HG03039 (cell line): ENCODE data around the gene TMEM121.
A peak's percentile ranks its signal among the peaks of the same experiment; 100 is the strongest.

Experiments used
- ATAC-seq: cut with Tn5 transposase; IDR thresholded peaks from one replicate; pipeline ENCODE4 v1.9.1; 2021; ENCODE audit warnings: mild to moderate bottlenecking, moderate library complexity; ENCODE audit not compliant: unreplicated experiment

Gene TMEM121

DNA sequence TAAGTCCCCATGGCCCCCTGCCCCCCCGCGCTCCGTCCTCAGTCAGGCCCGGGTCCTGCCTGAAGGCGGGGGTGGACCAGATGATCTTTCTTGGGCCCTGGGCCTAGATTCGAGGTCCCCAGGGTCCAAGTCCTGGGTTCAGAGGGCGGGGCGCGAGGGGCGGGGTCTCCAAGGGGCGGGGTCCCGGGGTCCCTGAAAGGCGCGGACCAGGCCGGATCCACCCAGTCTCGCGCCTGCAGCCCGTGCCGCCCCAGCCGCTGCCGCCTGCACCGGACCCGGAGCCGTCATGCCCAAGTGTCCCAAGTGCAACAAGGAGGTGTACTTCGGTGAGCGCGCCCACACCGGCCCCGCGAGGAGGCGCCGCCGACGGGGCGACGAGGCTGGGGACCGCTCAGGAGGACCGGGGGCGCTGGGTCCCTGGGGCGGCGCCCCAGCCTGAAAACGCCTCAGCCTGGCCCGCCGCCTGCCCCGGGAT, 39.4 kb upstream of the TMEM121 start:
- no peak for ATAC-seq

DNA sequence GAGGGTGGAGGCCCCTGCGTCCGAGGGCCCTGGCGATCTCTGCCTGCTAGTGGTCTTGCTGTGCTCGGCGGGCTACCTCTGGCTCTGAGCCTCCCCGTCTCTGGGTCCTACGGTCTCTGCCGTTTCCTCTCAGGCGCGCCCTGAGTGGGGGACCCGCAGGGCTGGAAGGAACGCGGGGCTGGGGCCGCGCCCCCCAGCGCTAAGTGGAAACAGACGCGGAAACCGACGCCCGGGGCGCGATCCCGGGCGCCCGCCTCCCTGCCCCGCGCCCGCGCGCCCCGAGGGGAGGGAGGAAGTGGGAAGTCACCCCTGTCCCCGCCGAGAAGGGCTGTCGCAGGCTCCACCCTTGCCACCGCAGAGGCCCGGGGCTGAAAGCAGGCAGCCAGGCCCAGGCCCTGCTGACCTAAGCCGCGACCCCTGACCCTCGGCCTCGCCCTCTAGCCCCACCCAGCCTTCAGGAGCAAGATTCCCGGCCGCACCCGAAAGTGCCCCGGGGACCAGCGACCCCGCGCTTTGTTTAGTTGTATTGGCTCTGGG, 38.9 kb upstream of the TMEM121 start:
- ATAC-seq, result no peak

DNA sequence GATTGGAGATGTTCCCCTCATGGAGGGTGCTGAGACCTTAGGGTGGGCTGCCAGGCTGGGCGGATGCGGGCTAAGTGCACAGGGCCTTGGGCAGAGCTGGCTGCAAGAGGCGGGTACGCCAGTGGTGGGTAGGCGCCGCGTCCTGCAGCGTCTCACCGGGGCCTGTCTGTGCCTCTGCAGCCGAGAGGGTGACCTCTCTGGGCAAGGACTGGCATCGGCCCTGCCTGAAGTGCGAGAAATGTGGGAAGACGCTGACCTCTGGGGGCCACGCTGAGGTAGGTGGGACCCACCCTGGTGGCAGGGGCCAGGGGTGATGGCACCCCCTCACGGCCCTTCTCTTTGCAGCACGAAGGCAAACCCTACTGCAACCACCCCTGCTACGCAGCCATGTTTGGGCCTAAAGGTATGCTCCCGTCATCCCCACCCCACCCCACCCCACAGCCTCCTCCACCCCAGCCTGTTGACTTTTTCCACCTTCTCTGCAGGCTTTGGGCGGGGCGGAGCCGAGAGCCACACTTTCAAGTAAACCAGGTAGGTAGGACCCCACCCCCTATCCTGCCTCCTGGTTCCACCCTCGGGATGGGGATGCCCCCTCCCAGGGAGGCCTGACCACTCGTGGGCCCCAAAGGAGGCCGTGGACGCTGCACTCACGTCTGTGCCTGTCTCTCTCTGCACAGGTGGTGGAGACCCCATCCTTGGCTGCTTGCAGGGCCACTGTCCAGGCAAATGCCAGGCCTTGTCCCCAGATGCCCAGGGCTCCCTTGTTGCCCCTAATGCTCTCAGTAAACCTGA, 38.2 kb upstream of the TMEM121 start:
- no peak for ATAC-seq

DNA sequence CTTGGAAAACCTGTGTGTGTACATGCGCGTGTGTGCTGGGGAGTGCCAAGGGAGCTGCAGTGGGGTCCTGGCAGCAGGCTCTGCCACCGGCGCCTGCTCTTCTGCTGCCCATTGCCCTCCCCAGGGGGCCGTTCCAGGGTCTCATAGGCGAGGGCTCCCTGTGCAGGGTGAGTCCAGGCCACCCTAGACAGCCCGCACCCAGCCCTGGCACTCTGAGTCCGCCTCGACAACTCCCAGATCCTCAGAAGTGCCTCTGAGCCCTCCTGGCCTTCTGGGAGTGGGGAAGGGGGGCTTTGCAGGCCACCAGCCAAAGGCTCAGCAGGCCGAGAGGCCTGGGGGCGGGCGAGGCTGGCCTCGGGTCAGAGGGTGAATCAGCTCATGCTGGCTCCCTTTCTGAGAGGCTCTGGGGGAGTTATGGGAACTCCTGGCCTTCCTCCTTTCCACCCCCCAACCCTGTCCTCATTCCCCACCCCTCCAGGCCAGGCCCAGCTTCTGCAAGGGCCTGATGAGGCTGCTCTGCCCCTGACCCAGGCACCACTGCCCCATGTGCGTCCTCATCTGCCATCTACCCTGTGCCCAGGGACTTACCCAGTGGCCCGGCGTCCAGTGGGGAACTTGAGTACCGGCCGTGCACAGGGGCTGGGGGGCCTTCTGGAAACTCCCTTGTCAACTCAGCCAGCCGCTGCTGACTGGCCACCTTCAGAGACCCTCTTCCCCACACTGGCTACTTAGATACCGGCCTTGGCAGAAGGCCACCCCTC, 37.4 kb upstream of the TMEM121 start:
- no peak for ATAC-seq

DNA sequence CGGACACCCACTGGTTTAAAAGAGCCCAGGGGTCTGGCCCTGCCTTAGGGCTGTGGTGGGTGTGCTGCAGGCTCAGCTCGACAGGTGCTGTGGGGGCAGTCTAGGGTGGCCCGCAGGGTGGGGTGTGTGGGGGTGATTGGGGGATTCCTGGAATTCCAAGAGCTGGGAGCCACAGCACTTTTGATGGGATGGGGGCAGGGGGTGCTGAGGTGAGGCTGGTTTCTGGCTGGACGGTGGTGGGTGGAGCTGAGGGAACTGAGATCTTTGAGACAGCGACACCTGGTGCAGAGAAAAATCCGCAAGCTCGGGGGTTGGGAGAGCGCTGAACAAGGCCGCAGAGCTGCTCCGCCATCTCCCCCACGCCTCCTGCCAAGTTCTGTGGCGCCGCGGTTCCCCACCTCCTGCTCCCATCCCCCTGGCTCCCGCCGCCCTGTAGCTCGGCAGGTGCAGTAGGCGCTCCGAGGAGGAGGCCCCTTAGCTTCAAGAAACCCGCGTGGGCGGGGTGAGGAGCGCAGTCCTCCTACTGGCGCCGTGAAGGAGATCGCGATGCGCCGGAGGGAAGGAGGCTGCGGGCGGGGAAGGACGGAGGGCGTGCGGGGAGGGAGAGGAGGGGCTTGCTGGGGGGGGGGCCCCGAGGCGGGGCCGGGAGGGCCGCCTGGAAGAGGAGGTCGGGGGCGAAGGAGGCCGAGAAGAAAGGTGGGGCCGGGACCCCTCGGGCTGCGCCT, 36.7 kb upstream of the TMEM121 start:
- ATAC-seq, result no peak

DNA sequence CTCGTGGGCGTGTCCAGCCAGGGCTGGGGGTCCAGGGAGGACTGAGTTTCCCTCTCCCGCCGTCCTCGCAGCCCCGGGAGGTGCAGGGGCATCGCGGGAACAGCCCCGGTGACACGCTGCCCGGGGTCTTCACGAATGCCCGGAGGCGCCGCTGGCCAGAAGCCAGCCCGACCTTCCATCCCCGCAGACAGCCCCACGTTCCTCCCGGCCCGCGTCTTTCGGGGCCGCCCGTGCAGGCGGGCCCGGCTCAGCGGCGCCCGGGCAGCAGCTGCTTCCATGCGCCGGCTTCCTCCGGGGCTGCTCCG, 36.2 kb upstream of the TMEM121 start:
- ATAC-seq, result peak; percentile 0

DNA sequence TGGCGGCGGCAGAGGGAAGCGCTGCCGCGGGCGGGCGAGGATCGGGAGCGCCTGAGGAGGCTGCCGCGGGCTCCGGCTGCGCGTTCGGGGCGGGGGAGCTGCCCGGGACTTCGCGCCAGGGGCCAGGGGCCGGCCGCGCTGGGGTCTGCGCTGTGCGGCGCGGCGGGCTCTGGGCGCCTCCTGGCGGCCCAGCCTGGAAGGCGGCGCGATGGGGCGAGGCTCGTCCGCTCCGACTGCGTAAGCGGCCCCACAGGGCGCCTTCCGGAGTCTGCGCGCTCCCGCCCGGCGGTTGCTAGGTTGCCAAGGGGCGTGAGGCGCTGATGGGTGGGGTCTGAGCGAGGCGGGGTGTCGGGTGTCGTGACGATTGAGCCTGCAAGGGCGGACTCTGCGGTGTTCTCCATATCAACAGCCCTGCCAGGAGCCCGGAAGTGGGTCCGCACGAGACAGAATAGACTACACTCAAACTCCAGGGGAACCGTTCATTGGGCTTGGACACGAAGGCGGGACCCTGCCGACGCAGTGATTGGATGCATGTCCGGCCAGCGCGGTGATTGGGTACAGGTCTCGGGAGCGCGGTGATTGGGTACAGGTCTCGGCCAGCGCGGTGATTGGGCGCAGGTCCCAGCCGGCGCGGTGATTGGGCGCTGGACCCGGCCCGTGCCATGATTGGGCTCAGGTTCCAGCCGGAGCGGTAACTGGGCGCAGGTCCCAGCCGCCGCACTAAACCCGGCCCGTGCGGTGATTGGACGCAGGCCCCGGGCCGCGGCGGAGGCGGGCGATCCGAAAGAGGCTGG, 35.6 kb upstream of the TMEM121 start, which contains the start of gene TEDC1:
Gene TEDC1, plus strand, starts transcription at position 675 of the 794 bp plus-strand sequence. CDS start 130 bp downstream, outside the sequence.
- ATAC-seq, result peak; percentile 56

DNA sequence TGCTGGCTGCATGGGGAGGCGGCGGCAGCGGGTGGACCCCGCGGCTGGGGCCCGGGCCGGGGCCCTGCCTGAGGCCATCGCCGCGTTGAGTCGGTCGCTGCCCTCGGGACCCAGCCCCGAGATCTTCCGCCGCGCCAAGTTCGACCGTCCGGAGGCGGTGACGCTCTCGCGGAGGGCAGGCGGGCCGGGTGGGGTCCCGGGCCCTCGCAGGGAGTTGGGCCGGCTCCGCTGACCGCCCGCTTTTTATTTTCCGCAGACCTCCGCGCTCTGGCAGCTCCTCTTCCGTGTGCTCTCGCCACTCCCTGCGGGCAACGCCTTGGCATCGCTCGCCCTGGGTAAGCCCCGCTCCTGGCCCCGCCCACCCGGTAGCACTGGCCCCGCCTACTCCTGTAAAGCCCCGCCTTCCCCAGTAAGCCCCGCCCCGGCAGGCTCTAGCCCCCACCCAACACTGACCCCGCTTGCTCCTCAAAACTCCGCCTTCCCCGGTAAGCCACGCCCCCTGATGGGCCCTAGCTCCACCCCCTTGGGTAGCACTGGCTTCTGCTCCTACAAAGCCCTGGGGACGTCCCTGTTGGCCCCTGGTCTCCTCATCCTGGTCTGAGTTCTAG, 34.9 kb upstream of the TMEM121 start:
- ATAC-seq, result no peak

DNA sequence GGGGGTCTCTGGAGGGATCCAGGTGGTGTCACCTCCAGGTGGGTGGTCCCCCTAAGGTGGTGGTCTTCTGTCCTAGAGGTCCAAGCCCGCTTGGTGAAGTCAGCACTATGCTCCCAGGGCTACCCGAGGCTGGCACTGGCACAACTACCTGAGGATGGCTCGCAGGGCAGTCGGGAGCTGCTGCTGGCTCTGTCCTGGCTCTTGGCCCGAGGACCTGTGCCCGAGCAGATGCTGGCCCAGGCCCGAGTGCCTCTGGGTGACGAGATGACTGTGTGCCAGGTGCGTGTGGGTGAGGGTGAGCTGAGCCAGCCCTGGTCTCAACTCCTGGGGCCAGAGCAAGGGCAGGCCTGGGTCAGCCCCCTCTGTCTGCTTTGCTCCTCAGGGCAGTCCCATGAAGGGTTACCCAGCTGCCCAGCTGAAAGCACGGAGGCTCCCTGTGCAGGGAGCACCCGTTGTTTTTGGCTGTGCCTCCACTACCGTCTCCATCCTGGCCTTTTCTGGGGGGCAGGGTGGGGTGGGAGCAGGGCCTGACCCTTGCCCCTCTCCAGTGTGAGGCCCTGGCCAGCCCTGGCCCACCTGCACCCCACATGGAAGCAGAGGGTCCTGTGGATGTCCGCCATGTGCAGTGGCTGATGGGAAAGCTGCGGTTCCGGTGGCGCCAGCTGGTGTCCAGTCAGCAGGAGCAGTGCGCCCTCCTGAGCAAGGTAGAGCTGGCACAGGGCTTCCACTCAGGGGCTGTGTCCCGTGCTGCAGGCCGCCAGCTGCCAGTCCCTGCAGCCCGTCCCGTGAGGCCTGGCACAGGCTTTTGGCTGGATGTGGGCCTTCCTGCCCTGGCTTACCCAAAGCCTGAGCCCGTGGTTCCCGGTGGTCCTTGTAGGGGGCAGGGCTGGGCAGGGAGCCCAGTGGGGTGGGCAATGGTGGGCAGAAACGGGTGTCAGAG, 34.1 kb upstream of the TMEM121 start:
- no peak for ATAC-seq

DNA sequence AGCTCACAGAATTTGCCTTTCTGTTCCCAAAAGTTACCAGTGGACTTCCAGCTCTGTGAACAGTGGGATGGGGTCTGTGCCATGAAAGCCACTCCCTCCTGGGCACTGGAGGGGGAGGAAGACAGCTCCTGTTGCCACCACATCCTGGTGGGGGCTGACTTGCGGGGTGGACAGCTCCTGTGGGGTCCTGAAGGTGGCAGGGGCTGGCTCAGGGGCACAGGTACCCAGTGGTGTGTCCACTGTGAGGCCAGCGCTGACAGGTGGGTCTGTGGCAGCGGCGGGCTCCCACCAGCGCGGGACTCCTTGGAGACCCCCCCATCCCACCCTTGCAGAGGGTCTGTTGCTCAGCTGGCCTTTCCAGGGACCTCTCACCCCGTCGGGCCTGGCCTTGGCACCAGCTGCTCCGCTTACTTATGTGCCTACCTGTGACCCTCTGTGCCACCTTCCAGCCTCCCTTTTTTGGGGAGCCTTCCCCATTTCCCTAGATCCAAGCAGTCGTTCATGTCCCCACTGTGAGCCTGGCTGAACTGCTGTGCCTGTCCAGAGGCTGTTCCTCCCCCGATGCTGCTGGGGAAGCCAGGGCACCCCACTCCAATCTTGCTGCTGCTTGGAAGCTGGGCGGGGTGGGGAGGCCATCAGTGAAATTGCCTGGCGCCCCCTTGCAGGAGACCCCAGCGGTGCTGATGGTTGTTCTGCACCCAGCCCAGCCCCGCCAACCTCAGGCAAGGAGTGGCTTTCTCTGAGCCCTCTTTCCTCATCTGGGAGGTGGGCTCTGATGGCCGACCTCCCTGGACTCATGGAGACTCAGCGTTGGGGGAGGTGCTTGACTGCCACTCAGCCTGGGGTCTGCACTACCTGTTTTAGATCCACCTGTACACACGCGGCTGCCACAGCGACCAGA, 33.2 kb upstream of the TMEM121 start:
- ATAC-seq, result no peak

DNA sequence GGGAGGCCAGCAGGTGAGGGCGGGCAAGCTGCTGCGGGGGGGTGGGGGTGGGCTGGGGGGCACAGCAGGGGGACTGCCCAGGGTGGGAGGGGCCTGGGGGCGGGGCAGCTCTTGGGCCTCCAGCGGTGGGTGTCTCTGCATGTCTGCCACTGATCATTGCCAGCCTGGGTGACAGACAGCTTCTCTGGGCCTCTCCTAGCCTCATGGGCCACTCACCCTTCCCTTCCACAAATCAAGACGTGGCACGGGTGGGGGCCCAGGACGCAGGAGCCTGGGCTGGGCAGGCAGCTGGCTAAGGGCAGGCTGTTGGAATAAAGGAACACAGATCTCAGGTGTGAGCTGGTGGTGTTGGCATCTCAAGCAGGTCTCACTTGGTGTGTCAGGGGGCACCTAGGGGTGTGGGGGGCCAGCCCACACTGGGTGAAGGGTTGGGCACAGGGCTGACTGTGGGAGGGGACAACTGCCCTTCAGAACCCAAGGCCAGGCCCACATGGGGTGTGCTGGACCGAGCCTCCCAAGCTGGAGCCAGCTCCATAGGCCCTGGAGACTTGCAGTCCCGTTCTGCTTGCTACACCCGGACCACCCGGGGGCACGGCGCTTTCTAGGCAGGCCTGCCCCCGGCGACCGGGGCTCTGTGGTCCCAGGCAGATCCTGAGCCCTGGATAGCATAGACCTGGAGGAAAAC, 32.3 kb upstream of the TMEM121 start:
- ATAC-seq, result no peak

DNA sequence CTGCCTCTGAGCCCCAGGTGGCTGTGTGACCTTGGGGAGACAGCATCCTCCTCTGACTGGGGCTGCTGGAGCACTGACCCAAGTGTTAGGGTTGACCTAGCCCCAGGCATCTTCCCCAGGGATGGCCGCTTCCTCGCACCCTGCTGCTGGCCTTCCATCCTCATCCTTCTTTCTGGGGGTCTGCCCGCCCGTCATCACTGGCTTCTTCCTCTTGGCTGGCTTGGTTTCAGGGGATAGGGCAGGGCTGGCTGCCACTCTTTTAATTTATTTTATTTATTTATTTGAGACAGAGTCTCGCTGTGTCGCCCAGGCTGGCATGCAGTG, 31.8 kb upstream of the TMEM121 start:
- ATAC-seq, result no peak

DNA sequence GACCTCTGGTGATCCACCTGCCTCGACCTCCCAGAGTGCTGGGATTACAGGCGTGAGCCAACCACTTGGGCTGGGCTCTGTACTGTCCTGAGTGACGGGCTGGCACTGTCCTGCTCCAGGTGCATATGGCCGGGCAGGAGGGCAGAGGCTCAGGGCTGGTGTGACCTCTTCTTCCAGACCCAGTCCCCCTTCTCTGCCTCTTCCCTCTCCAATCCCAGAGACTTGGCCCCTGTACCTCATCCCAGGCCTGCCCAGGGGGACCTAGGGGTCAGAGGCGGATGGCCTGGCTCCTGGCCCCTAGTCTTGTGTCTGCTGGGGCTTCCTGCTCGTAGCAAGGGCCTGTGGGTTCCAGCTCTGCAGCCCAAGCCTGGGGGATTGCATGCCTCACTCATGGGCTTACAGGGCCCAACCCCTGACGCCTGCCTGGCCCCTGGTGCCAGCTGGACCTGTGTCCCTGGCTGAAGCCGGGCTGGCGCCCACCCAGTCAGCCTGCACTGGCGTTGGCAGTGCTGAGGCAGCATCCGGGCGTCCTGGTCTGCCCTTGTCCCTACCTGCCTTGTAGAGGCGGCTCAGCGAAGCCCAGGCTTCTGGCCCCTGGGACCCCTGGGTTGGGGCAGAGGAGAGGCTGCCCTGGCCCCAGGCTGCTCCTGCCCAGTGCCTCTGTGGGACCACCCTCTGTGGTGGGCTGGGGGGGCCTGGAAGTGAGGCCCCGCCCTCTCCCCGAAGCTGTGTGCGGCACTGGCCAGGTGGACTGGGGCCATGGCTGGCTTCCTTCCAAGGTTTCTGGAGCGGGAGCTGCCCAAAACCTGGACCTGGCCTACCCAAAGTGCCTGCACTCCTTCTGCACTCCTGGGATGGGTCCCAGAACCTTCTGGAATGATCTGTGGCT, 31.0 kb upstream of the TMEM121 start:
- no peak for ATAC-seq

DNA sequence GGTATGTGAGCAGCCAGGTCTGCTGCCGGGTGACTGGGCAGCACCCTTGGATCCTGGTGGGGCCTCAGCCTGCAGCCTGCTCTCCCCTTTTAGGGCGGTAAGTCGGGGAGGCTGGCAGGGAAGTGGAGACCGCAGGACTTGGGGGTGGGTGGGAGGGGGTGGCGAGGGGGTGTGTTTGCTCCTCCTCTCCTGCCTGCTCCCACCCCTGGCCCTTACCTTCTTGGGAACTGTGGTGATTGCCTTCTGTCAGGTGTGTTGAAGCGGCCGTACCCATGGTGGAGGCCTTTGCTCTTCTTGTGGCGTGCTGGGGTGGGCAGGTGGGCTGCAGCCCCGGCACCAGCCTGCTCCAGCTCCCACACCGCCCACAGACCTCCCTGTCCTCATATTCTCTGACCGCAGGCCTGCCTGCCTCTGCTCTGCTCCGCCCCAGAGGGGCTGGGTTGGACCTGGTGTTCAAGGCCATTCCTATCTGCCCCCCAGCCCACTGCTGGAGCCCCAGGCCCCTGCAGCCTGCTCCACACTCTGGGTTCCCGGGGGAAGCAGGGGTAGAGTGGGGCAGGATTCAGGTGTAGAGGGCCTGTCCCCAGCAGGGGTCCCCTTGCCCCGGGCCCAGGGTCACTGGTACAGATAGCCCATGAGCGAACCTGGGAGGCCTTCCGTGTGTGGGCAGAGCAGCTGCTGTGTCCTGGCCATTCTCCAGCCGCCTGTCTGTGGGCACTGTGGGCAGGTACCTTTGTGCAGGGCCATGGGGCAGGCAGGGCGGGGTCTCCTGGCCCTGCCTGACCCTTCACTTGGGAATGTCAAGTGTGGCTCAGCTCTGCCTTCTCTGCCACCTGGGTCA, 30.2 kb upstream of the TMEM121 start:
- no peak for ATAC-seq

DNA sequence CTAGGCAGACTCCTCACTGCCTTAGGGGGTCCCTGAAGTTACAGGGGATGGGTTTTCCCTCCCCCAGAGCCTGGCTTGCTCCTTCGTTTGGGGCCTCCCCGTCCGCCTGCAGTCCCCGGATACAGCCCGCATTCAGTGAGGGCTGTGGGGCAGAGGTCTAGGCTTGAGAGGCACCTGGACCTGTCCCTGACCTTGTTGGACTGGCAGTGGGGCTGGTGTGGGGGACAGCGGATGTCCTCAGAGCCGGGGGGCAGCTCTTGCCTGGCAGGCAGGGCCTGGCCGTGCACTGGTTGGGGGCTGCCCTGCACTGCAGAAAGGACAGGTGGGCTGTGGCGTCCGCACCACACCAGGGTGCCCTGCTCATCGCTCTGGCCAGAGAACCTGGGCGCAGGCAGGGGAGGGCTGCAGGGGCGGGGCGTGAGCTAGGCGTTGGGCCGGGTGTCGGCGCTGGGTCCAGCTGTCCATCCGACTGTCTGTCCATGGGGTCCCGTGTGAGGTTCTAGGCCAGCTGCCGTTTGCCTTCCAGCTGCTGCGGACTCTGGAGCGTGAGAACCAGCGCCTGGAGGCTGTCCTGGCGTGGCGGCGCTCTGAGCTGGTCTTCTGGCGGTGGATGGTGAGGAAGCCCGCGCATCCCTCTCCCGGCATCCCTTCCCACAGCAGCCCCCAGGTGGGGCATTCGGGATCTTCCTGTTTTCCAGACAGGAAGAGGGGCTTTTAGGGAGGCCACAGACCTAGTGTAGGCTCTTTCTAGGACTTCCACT, 29.4 kb upstream of the TMEM121 start:
- no peak for ATAC-seq
